SU-DHL-6 (cell line): ENCODE results near the gene AP5B1.

Experiments used
- H2AFZ ChIP-seq: fragments of 200-600 bp; sonication (generic); 2 replicates; pipeline ENCODE4 v1.6.1; 2014; ENCODE audit warnings: low read depth, mild to moderate bottlenecking, moderate library complexity, mixed read lengths, antibody characterized with exemption, low read length; ENCODE audit not compliant: severe bottlenecking
- H3F3A ChIP-seq: fragments of 200-600 bp; shearing (Covaris generic); 2 replicates; pipeline ENCODE4 v1.6.0; 2016; ENCODE audit warnings: antibody characterized with exemption, mild to moderate bottlenecking; ENCODE audit not compliant: insufficient read depth
- H3K27ac ChIP-seq: fragments of 200-600 bp; sonication (generic); 2 replicates; pipeline ENCODE4 v1.5.1; 2016; ENCODE audit warnings: low read depth, mild to moderate bottlenecking, low read length, moderate library complexity, mixed read lengths
- H3K27me3 ChIP-seq: fragments of 200-600 bp; sonication (generic), shearing (Covaris generic); 2 replicates; pipeline ENCODE4 v1.6.0; 2014; ENCODE audit warnings: mild to moderate bottlenecking, low read length
- H3K36me3 ChIP-seq: fragments of 200-600 bp; sonication (generic); 2 replicates; pipeline ENCODE4 v1.6.1; 2014; ENCODE audit warnings: mild to moderate bottlenecking, low read length, mixed read lengths
- H3K4me2 ChIP-seq: fragments of 300-600, 200-600 bp; shearing (Covaris generic), sonication (generic); 2 replicates; pipeline ENCODE4 v1.6.0; 2014; ENCODE audit warnings: low read length, low read depth, mild to moderate bottlenecking; ENCODE audit not compliant: poor library complexity, severe bottlenecking
- H3K4me3 ChIP-seq: fragments of 200-600 bp; sonication (generic); 2 replicates; pipeline ENCODE4 v1.5.1; 2014; ENCODE audit warnings: antibody characterized with exemption, low read length, mild to moderate bottlenecking, mixed read lengths; ENCODE audit not compliant: insufficient read depth, poor library complexity, severe bottlenecking
- H3K79me2 ChIP-seq: fragments of 200-600 bp; sonication (generic); 2 replicates; pipeline ENCODE4 v1.6.1; 2014; ENCODE audit warnings: mild to moderate bottlenecking, low read length, moderate library complexity; ENCODE audit not compliant: insufficient read depth
- H3K9ac ChIP-seq: fragments of 200-600 bp; sonication (generic); 2 replicates; pipeline ENCODE4 v1.7.0; 2014; ENCODE audit warnings: mild to moderate bottlenecking, low read length
- H3K9me2 ChIP-seq: fragments of 200-600 bp; sonication (generic); replicated peaks from 2 replicates; pipeline ENCODE4 v1.6.1; 2014; ENCODE audit warnings: low read length; ENCODE audit not compliant: insufficient read depth
- H3K9me3 ChIP-seq: fragments of 200-600 bp; sonication (generic); 2 replicates; pipeline ENCODE4 v1.6.1; 2014; ENCODE audit warnings: low read length, mixed read lengths; ENCODE audit not compliant: insufficient read depth
- H4K20me1 ChIP-seq: fragments of 200-600 bp; sonication (generic); 2 replicates; pipeline ENCODE4 v1.6.1; 2014; ENCODE audit warnings: low read depth, mild to moderate bottlenecking, antibody characterized with exemption, low read length, moderate library complexity, mixed read lengths
- CTCF ChIP-seq: fragments of 200-600 bp; sonication (generic); IDR thresholded peaks from one replicate; pipeline ENCODE4 v1.5.1; 2017; ENCODE audit warnings: antibody characterized with exemption, mild to moderate bottlenecking, low read length, moderate library complexity; ENCODE audit not compliant: insufficient read depth, poor library complexity, severe bottlenecking
- EZH2phosphoT487 ChIP-seq: fragments of 200-600 bp; sonication (generic), shearing (Covaris generic); conservative IDR thresholded peaks from 2 replicates; pipeline ENCODE4 v1.6.1; 2018; ENCODE audit warnings: mild to moderate bottlenecking, antibody characterized with exemption, low read length, moderate library complexity, mixed read lengths

Gene AP5B1

GRCh38 chr11:65822776-65823528 lies 42.2 kb upstream of the AP5B1 start:
- H3K9me3 ChIP-seq = no peaks in the 10 kb centered on the region
- TF ChIP-seq CTCF = no peak
- TF ChIP-seq EZH2phosphoT487 = no peak
- no peak overlapping the region for H3K4me3 ChIP-seq
- H3K79me2 ChIP-seq = no peaks in the 10 kb centered on the region
- no peaks in the 10 kb centered on the region for H3K9me2 ChIP-seq
- H3K27ac ChIP-seq = no peak overlapping the region
- no peaks in the 10 kb centered on the region for H3K27me3 ChIP-seq
- H3F3A ChIP-seq = no peaks in the 10 kb centered on the region
- no peak overlapping the region for H2AFZ ChIP-seq
- no peak overlapping the region for H3K9ac ChIP-seq
- H3K4me2 ChIP-seq = no peak overlapping the region
- H3K36me3 ChIP-seq = no peaks in the 10 kb centered on the region
- no peaks in the 10 kb centered on the region for H4K20me1 ChIP-seq

GRCh38 chr11:65821107-65821506 lies 40.3 kb upstream of the AP5B1 start:
- no peaks in the 10 kb centered on the region for H3K9me3 ChIP-seq
- no peaks in the 10 kb centered on the region for H3K36me3 ChIP-seq
- H3K4me2 ChIP-seq = no peak overlapping the region
- TF ChIP-seq CTCF (no peak), EZH2phosphoT487 (no peak)
- no peaks in the 10 kb centered on the region for H3F3A ChIP-seq
- H3K79me2 ChIP-seq = no peaks in the 10 kb centered on the region
- H3K4me3 ChIP-seq = no peak overlapping the region
- no peaks in the 10 kb centered on the region for H3K9me2 ChIP-seq
- no peaks in the 10 kb centered on the region for H3K27me3 ChIP-seq
- no peaks in the 10 kb centered on the region for H4K20me1 ChIP-seq
- H3K9ac ChIP-seq = no peak overlapping the region
- no peak overlapping the region for H2AFZ ChIP-seq
- no peak overlapping the region for H3K27ac ChIP-seq

- H3K79me2 ChIP-seq = no peaks in the 10 kb centered on the region
- H3K27ac ChIP-seq = no peak overlapping the region
- TF ChIP-seq CTCF (peak; percentile 83), EZH2phosphoT487 (no peak)
- peak overlapping the region; percentile 84 for H2AFZ ChIP-seq
- H3K27me3 ChIP-seq = no peaks in the 10 kb centered on the region
- peak overlapping the region; percentile 65 for H3K4me2 ChIP-seq
- no peaks in the 10 kb centered on the region for H3K9me2 ChIP-seq
- no peaks in the 10 kb centered on the region for H3K36me3 ChIP-seq
- peak overlapping the region; percentile 66 for H3K4me3 ChIP-seq
- H3F3A ChIP-seq = no peaks in the 10 kb centered on the region
- H4K20me1 ChIP-seq = no peaks in the 10 kb centered on the region
- no peaks in the 10 kb centered on the region for H3K9me3 ChIP-seq
- H3K9ac ChIP-seq = peak overlapping the region; percentile 65
Measured at GRCh38 chr11:65817835-65818680, 37.3 kb upstream of the AP5B1 start.
